A549 (cell line): Measurements from ENCODE around the gene TMEM107. TPM values are rescaled to one million over a fixed set of nuclear protein-coding genes. Genes with fewer than 3 reads are reported as not detected.

Experiments
- ATAC-seq, 2 experiments: fragments of 200-7000 bp in 1 of 2; fragments of >200 bp in 1 of 2; cut with Nextera tagmentation in 1 of 2; cut with Tn5 transposase in 1 of 2; 3 replicates each; pipeline versions ENCODE4 v1.8.0 to v1.9.1; 2018 to 2020; ENCODE audit warnings: mild to moderate bottlenecking in 1 of 2, moderate library complexity in 1 of 2
- CTCF ChIA-PET: fragments of 300-600 bp; sonication (Branson Sonifier 250); formaldehyde crosslinking; extraction: SDS; loops from one replicate; lab custom pipeline; 2021; ENCODE audit warnings: antibody characterized with exemption, inconsistent platforms; lab: Yijun Ruan, JAX
- POLR2A ChIA-PET: fragments of 350-600 bp; formaldehyde crosslinking; extraction: SDS; loops from one replicate; lab custom pipeline; 2021; ENCODE audit warnings: antibody characterized with exemption, inconsistent platforms; lab: Yijun Ruan, JAX
- DNase-seq, 2 experiments: peaks; one replicate each; pipeline versions ENCODE4 v3.0.0 to v3.0.0-alpha.2; 2011 to 2016; ENCODE audit warnings: low read depth in 1 of 2, low spot score in 1 of 2
- FAIRE-seq: peaks from 2 replicates; lab custom pipeline; 2011; peaks lifted over from hg19 to GRCh38; lab: Jason Lieb, UNC
- H3K27ac ChIP-seq, 2 experiments: fragments of >200 bp; sonication (Bioruptor Twin); formaldehyde crosslinking; 3 replicates each; pipeline ENCODE4 v1.5.1; 2016 to 2017
- H3K4me1 ChIP-seq: fragments of >200 bp; sonication (Bioruptor Twin); formaldehyde crosslinking; 3 replicates; pipeline ENCODE4 v1.6.1; 2016
- H3K4me2 ChIP-seq: fragments of >200 bp; sonication (Bioruptor Twin); formaldehyde crosslinking; 3 replicates; pipeline ENCODE4 v1.6.1; 2016
- H3K4me3 ChIP-seq: fragments of >200 bp; sonication (Bioruptor Twin); formaldehyde crosslinking; 3 replicates; pipeline ENCODE4 v1.5.1; 2016
- H3K9me3 ChIP-seq: fragments of >200 bp; sonication (Bioruptor Twin); formaldehyde crosslinking; 3 replicates; pipeline ENCODE4 v1.6.1; 2016
- CHD2 ChIP-seq: fragments of 150-350 bp; IDR thresholded peaks from 2 replicates; pipeline ENCODE4 v1.6.1; 2014; ENCODE audit warnings: low read length; ENCODE audit not compliant: partially characterized antibody
- CHD4 ChIP-seq: fragments of 200-600 bp; sonication (generic); IDR thresholded peaks from 2 replicates; pipeline ENCODE4 v1.6.1; 2016; ENCODE audit warnings: antibody characterized with exemption, mild to moderate bottlenecking, borderline replicate concordance
- EHF ChIP-seq: fragments of 250-450 bp; sonication (Bioruptor Pico); IDR thresholded peaks from 2 replicates; pipeline ENCODE4 v1.5.0; 2020; ENCODE audit warnings: mild to moderate bottlenecking
- EHMT2 ChIP-seq: fragments of 200-600 bp; sonication (generic); IDR thresholded peaks from 2 replicates; pipeline ENCODE4 v1.6.1; 2016; ENCODE audit warnings: antibody characterized with exemption, low read depth, mild to moderate bottlenecking, moderate library complexity
- FOSB ChIP-seq: fragments of 250-450 bp; sonication (Bioruptor Pico); IDR thresholded peaks from 2 replicates; pipeline ENCODE4 v1.5.0; 2020; ENCODE audit warnings: mild to moderate bottlenecking, moderate library complexity
- FOXS1 ChIP-seq: fragments of 250-450 bp; sonication (Bioruptor Pico); IDR thresholded peaks from 2 replicates; pipeline ENCODE4 v1.5.0; 2020; ENCODE audit warnings: mild to moderate bottlenecking, moderate library complexity
- GATA3 ChIP-seq: IDR thresholded peaks from 2 replicates; pipeline ENCODE4 v1.6.1; 2012; ENCODE audit warnings: borderline replicate concordance
- HOXA7 ChIP-seq: fragments of 250-450 bp; sonication (Bioruptor Pico); IDR thresholded peaks from 2 replicates; pipeline ENCODE4 v1.5.0; 2020; ENCODE audit warnings: mild to moderate bottlenecking, moderate library complexity
- HOXB5 ChIP-seq: fragments of 250-450 bp; sonication (Bioruptor Pico); IDR thresholded peaks from 2 replicates; pipeline ENCODE4 v1.5.0; 2020; ENCODE audit warnings: mild to moderate bottlenecking, moderate library complexity
- KDM5A ChIP-seq: fragments of 200-600 bp; sonication (generic); IDR thresholded peaks from 2 replicates; pipeline ENCODE4 v1.6.1; 2016; ENCODE audit warnings: antibody characterized with exemption, mild to moderate bottlenecking
- POLR2A ChIP-seq: IDR thresholded peaks from 2 replicates; pipeline ENCODE4 v1.6.1; 2012; ENCODE audit warnings: mild to moderate bottlenecking, low read length
- POLR2AphosphoS2 ChIP-seq: conservative IDR thresholded peaks from 2 replicates; pipeline ENCODE4 v1.6.1; 2012; ENCODE audit warnings: low read length, improper control_type of control experiment, inconsistent platforms
- RAD21 ChIP-seq, 2 experiments: fragments of >200 bp in 1 of 2; sonication (Bioruptor Twin) in 1 of 2; formaldehyde crosslinking in 1 of 2; IDR thresholded peaks in 1 of 2; conservative IDR thresholded peaks in 1 of 2; 2 replicates in 1 of 2; 3 replicates in 1 of 2; pipeline ENCODE4 v1.6.1; 2012 to 2018; ENCODE audit warnings: inconsistent platforms in 1 of 2
- ZFP36 ChIP-seq: fragments of 450-650 bp; IDR thresholded peaks from 2 replicates; pipeline ENCODE4 v1.6.1; 2014; ENCODE audit warnings: borderline replicate concordance; ENCODE audit not compliant: partially characterized antibody
- ZNF302 ChIP-seq: fragments of 250-450 bp; sonication (Bioruptor Pico); IDR thresholded peaks from 2 replicates; pipeline ENCODE4 v1.9.0; 2021; ENCODE audit warnings: inconsistent platforms, mild to moderate bottlenecking, moderate library complexity
- ZSCAN20 ChIP-seq: fragments of 250-450 bp; sonication (Bioruptor Pico); IDR thresholded peaks from 2 replicates; pipeline ENCODE4 v1.8.0; 2022; ENCODE audit warnings: mild to moderate bottlenecking, moderate library complexity
- WGBS: methylation state at CpG from one replicate; pipeline ENCODE4 v1.1.6; 2017; ENCODE audit errors: missing lambda C conversion rate; 5-methylcytosine and 5-hydroxymethylcytosine counted together
- polyA plus RNA-seq, 4 experiments: library from polyadenylated mRNA; depleted of rRNA in 3 of 4; stranded (reverse); fragments of >200 nt; fragmentation: RNase III in 1 of 4; extraction: RNeasy Plus Mini Kit Qiagen cat#74134 plus additional on column Dnase treatment in 1 of 4; gene quantifications; 2 replicates in 3 of 4; 3 replicates in 1 of 4; pipeline ENCODE4 v1.2.3, GENCODE V29; 2011 to 2017
- TF ChIP-seq, protein P1 (sequence below): fragments of 450-650 bp; IDR thresholded peaks from 2 replicates; pipeline ENCODE4 v1.6.1; 2014; ENCODE audit warnings: antibody characterized with exemption
- TF ChIP-seq, protein P2 (sequence below): IDR thresholded peaks from 2 replicates; pipeline ENCODE4 v1.6.1; 2012
- TF ChIP-seq, protein P3 (sequence below): fragments of >200 bp; sonication (Bioruptor Twin); formaldehyde crosslinking; IDR thresholded peaks from 3 replicates; pipeline ENCODE4 v1.6.1; 2016

The TMEM107 gene
- polyA plus RNA-seq, 2 of the 4 experiments (the other 2 are of a cell fraction) = 17.0 to 22.8 TPM

DNA sequence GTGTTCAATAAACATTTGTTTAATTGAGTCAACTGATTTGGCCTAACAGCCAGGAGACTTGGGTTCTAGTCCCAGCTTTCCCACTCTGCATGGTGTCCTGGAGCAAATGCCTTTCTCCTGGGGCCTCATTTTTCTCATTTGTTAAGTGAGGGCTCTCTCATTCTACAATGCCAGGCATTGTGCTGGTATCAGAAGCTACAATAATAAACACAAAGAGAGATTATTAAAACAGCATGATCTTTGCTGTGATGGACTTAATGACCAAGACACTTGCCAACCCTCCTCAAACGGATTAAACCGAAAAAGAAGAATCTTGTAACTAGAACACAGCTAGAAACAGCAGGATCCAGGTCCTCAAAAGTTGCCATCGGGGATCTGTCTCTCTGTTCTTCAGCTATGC, 8.7 kb downstream of the TMEM107 start:
- H3K27ac ChIP-seq = no peak overlapping the region
- TF ChIP-seq, protein P1, sequence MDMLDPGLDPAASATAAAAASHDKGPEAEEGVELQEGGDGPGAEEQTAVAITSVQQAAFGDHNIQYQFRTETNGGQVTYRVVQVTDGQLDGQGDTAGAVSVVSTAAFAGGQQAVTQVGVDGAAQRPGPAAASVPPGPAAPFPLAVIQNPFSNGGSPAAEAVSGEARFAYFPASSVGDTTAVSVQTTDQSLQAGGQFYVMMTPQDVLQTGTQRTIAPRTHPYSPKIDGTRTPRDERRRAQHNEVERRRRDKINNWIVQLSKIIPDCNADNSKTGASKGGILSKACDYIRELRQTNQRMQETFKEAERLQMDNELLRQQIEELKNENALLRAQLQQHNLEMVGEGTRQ = no peak
- TF ChIP-seq HOXB5 (CRISPR knock-in tag) (no peak), RAD21 (conservative IDR thresholded peaks at IDR 0.05 in 1 of 2, IDR thresholded peaks at IDR 0.05 in 1 of 2) (no peak), FOSB (no peak)
- TF ChIP-seq, protein P2, sequence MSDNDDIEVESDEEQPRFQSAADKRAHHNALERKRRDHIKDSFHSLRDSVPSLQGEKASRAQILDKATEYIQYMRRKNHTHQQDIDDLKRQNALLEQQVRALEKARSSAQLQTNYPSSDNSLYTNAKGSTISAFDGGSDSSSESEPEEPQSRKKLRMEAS = no peak
- no peak for ATAC-seq
- no peak overlapping the region for H3K4me2 ChIP-seq
- no peak for DNase-seq
- POLR2A ChIA-PET = no interaction called here
- H3K9me3 ChIP-seq = no peaks in the 10 kb centered on the region
- no peak overlapping the region for H3K4me3 ChIP-seq
- peaks cover 22% of the 10 kb centered on the region for H3K4me1 ChIP-seq
- no peak for FAIRE-seq
- 84% methylated on average over 3 of the region's 3 CpGs for WGBS
- CTCF ChIA-PET = interaction anchor here (0.8 to 2.1 kb wide), 11 partner anchors 9 to 133 kb away, joined by 3 to 16 read pairs (median 4); no protein-coding TSS in a partner anchor

DNA sequence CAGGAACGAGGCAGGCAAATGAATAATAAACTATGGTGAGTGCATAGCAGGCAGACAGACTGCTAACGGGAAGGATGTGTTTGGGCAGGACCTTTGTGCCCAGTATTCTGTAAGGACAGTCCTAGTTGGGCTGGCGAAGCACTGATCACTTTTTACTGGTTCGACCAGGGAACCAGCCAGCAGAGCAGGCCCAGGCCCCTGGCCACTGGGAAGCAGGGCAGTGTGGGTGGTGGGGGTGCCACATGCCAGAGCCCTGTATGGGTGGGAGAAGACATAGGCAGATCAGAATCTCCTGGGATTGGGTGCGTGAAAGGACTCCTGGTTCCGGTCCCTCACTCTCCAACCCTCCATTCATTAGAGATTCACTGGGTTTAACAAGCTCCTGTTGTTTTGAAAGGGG, 9.4 kb downstream of the TMEM107 start:
- DNase-seq = no peak
- Histone ChIP-seq H3K27ac (no peak overlapping the region), H3K9me3 (no peaks in the 10 kb centered on the region), H3K4me3 (no peak overlapping the region), H3K4me2 (no peak overlapping the region), H3K4me1 (peaks cover 20% of the 10 kb centered on the region)
- ChIA-PET CTCF (interaction anchor here (1.4 to 2.1 kb wide), 7 partner anchors 8 to 47 kb away, joined by 3 to 16 read pairs (median 7); no protein-coding TSS in a partner anchor), POLR2A (no interaction called here)
- 93% methylated on average over 6 of the region's 6 CpGs for WGBS
- no peak for TF ChIP-seq POLR2AphosphoS2
- TF ChIP-seq EHMT2 = no peak
- TF ChIP-seq ZNF302 = no peak
- no peak for TF ChIP-seq KDM5A
- TF ChIP-seq POLR2A = no peak
- TF ChIP-seq, protein P2 = no peak
- no peak for TF ChIP-seq FOXS1
- no peak for ATAC-seq
- FAIRE-seq = no peak

DNA sequence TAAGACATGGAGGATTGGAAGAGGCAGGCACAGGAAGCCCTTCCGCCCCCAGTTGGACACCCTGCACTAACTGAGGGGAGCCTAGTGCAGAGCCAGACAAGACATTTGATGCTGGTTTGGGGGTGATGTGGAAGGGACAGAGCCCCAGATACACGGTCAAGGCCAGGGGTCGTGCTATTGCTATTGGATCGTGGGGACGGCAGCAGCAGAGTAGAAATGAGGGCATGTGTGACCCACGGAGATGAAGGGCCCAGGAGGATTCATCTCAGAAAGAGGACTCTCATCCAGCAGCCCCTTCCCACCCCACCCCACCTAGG, 11.4 kb downstream of the TMEM107 start:
- ATAC-seq (no peak), DNase-seq (no peak), FAIRE-seq (no peak)
- POLR2A ChIA-PET = interaction anchor here (1.5 kb wide), 1 partner anchor 9 kb away, joined by 22 read pairs; no protein-coding TSS in a partner anchor
- H3K4me3 ChIP-seq = no peak overlapping the region
- TF ChIP-seq EHF (CRISPR knock-in tag) (no peak), GATA3 (no peak), POLR2AphosphoS2 (no peak), CHD2 (no peak), ZFP36 (no peak), CHD4 (no peak), ZSCAN20 (CRISPR knock-in tag) (no peak), EHMT2 (no peak), HOXA7 (CRISPR knock-in tag) (no peak), KDM5A (no peak)
- TF ChIP-seq, protein P1 = no peak
- TF ChIP-seq, protein P3, sequence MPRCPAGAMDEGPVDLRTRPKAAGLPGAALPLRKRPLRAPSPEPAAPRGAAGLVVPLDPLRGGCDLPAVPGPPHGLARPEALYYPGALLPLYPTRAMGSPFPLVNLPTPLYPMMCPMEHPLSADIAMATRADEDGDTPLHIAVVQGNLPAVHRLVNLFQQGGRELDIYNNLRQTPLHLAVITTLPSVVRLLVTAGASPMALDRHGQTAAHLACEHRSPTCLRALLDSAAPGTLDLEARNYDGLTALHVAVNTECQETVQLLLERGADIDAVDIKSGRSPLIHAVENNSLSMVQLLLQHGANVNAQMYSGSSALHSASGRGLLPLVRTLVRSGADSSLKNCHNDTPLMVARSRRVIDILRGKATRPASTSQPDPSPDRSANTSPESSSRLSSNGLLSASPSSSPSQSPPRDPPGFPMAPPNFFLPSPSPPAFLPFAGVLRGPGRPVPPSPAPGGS = no peak
- TF ChIP-seq, protein P2 = no peak
- TF ChIP-seq, all 56 proteins: peak for 0
- Histone ChIP-seq H3K9me3 (no peaks in the 10 kb centered on the region), H3K4me1 (peaks cover 34% of the 10 kb centered on the region), H3K27ac (peak overlapping the region; percentile 92 to 98), H3K4me2 (peak overlapping the region; percentile 85)
- WGBS = 83% methylated on average over 6 of the region's 6 CpGs
- CTCF ChIA-PET = interaction anchor here (0.8 to 7.5 kb wide), 5 partner anchors 9 to 91 kb away, joined by 3 to 116 read pairs (median 6); partner anchors contain the start of genes ALOXE3 and HES7
